Skin epidermis (tissue), 12 donors: Measurements from ENCODE around the gene CXCR4.
"Not testable (repeated sequence)": the region's sequence is repeated elsewhere in the genome, so short reads cannot be mapped to it uniquely, and the experiment has no call there.

Source experiments
- H3K27ac ChIP-seq, 21 experiments: fragments of 200-600 bp; sonication (generic) in 11 of 21; one replicate each; pipeline ENCODE4 v1.5.0; 2020; ENCODE audit warnings: mild to moderate bottlenecking in 3 of 21, inconsistent platforms in 2 of 21, moderate library complexity in 2 of 21
- H3K4me3 ChIP-seq, 7 experiments: fragments of 200-600 bp; sonication (generic) in 2 of 7; one replicate each; pipeline ENCODE4 v1.5.0; 2020; ENCODE audit warnings: inconsistent platforms in 2 of 7, mild to moderate bottlenecking in 2 of 7, moderate library complexity in 1 of 7

CXCR4 gene

GRCh38 chr2:136117391-136117841 is 533 bp downstream of the CXCR4 start:
- peak overlapping the region; percentile 46 to 69 (median 59) for H3K4me3 ChIP-seq
- peak overlapping the region; percentile 41 to 93 (median 77) for H3K27ac ChIP-seq

GRCh38 chr2:136116813-136117390 is 1.0 kb downstream of the CXCR4 start:
- peak overlapping the region; percentile 46 to 69 (median 59) for H3K4me3 ChIP-seq
- peak overlapping the region; percentile 41 to 93 (median 77) for H3K27ac ChIP-seq

- Histone ChIP-seq H3K4me3 (peak overlapping the region; percentile 46 to 69 (median 59)), H3K27ac (peak overlapping the region; percentile 12 to 93 (median 77))
These were observed 1.7 kb downstream of the CXCR4 start for GRCh38 chr2:136116151-136116812.

GRCh38 chr2:136115183-136115761 is 2.7 kb downstream of the CXCR4 start:
- Histone ChIP-seq H3K4me3 (peak overlapping the region in 5 of 7 experiments; percentile 46 to 69 (median 59)), H3K27ac (no peak overlapping the region)

GRCh38 chr2:136114382-136114781 is 3.6 kb downstream of the CXCR4 start:
- H3K27ac ChIP-seq, result no peak overlapping the region
- H3K4me3 ChIP-seq, result peak overlapping the region in 1 of 7 experiments; percentile 46

GRCh38 chr2:136113209-136113971 is 4.6 kb downstream of the CXCR4 start:
- no peak overlapping the region for H3K27ac ChIP-seq
- H3K4me3 ChIP-seq, result no peak overlapping the region

GRCh38 chr2:136112317-136113208 is 5.4 kb downstream of the CXCR4 start:
- Histone ChIP-seq H3K27ac (no peak overlapping the region), H3K4me3 (no peak overlapping the region)

GRCh38 chr2:136111711-136112110 is 6.2 kb downstream of the CXCR4 start:
- Histone ChIP-seq H3K27ac (no peak overlapping the region), H3K4me3 (no peak overlapping the region)

GRCh38 chr2:136110526-136110925 is 7.4 kb downstream of the CXCR4 start:
- Histone ChIP-seq H3K4me3 (no peak overlapping the region), H3K27ac (no peak overlapping the region)

GRCh38 chr2:136108463-136108862 is 9.5 kb downstream of the CXCR4 start:
- Histone ChIP-seq H3K4me3 (no peak overlapping the region), H3K27ac (no peak overlapping the region)

GRCh38 chr2:136107051-136108033 is 10.6 kb downstream of the CXCR4 start:
- H3K27ac ChIP-seq, result no peak overlapping the region

GRCh38 chr2:136106505-136106904 is 11.4 kb downstream of the CXCR4 start:
- Histone ChIP-seq H3K27ac (no peak overlapping the region), H3K4me3 (no peak overlapping the region)

More at GRCh38 chr2:136107051-136108033, 10.6 kb downstream of the CXCR4 start:
- no peak overlapping the region for H3K4me3 ChIP-seq

GRCh38 chr2:136104977-136105376 is 13.0 kb downstream of the CXCR4 start:
- Histone ChIP-seq H3K27ac (no peak overlapping the region), H3K4me3 (no peak overlapping the region)

GRCh38 chr2:136101042-136101441 is 16.9 kb downstream of the CXCR4 start:
- Histone ChIP-seq H3K4me3 (no peak overlapping the region), H3K27ac (no peak overlapping the region)

GRCh38 chr2:136098441-136098840 is 19.5 kb downstream of the CXCR4 start:
- Histone ChIP-seq H3K27ac (no peak overlapping the region), H3K4me3 (no peak overlapping the region)

- Histone ChIP-seq H3K4me3 (no peak overlapping the region), H3K27ac (no peak overlapping the region)
These were observed 24.4 kb downstream of the CXCR4 start for GRCh38 chr2:136093583-136093982.

- no peak overlapping the region for H3K27ac ChIP-seq
- H3K4me3 ChIP-seq, result no peak overlapping the region
These were observed 26.1 kb downstream of the CXCR4 start for GRCh38 chr2:136091899-136092298.

GRCh38 chr2:136087901-136088460 is 30.0 kb downstream of the CXCR4 start:
- not testable (repeated sequence) for H3K27ac ChIP-seq, H3K4me3 ChIP-seq
